ELR (cell line): ENCODE results near the gene YWHAB.
A peak's percentile ranks its signal among the peaks of the same experiment; 100 is the strongest.

ENCODE experiments used
- DNase-seq: peaks from one replicate; pipeline ENCODE4 v3.0.0-alpha.2; 2015; ENCODE audit warnings: low read depth

Gene YWHAB

GRCh38 chr20:44914924-44915323, 29.4 kb downstream of the YWHAB start:
- no peak for DNase-seq

- DNase-seq: no peak
Measured at GRCh38 chr20:44916586-44916985, 31.1 kb downstream of the YWHAB start.

GRCh38 chr20:44917399-44917798, 31.9 kb downstream of the YWHAB start:
- DNase-seq: no peak

- DNase-seq: no peak
Measured at GRCh38 chr20:44918342-44918741, 32.8 kb downstream of the YWHAB start.

GRCh38 chr20:44918761-44919160, 33.3 kb downstream of the YWHAB start:
- no peak for DNase-seq

- DNase-seq: no peak
Measured at GRCh38 chr20:44921447-44921846, 35.9 kb downstream of the YWHAB start.

- DNase-seq: no peak
Measured at GRCh38 chr20:44924541-44924940, 39.0 kb downstream of the YWHAB start.

GRCh38 chr20:44928595-44928994, 43.1 kb downstream of the YWHAB start:
- DNase-seq: no peak

GRCh38 chr20:44930517-44931168, 45.1 kb downstream of the YWHAB start:
- no peak for DNase-seq

- DNase-seq: no peak
Measured at GRCh38 chr20:44931911-44932310, 46.4 kb downstream of the YWHAB start.

- DNase-seq: no peak
Measured at GRCh38 chr20:44932916-44933315, 47.4 kb downstream of the YWHAB start.

- no peak for DNase-seq
Measured at GRCh38 chr20:44936510-44936909, 51.0 kb downstream of the YWHAB start.

- DNase-seq: peak; percentile 17
Measured at GRCh38 chr20:44938637-44939036, 53.1 kb downstream of the YWHAB start.

- DNase-seq: no peak
Measured at GRCh38 chr20:44941120-44941691, 55.7 kb downstream of the YWHAB start.

- peak; percentile 28 for DNase-seq
Measured at GRCh38 chr20:44942264-44942973, 56.9 kb downstream of the YWHAB start.

GRCh38 chr20:44943828-44944227, 58.3 kb downstream of the YWHAB start:
- no peak for DNase-seq

- no peak for DNase-seq
Measured at GRCh38 chr20:44945261-44945660, 59.8 kb downstream of the YWHAB start.

GRCh38 chr20:44946271-44946852, 60.9 kb downstream of the YWHAB start:
- no peak for DNase-seq

GRCh38 chr20:44948107-44948506, 62.6 kb downstream of the YWHAB start:
- DNase-seq: no peak

GRCh38 chr20:44948513-44948912, 63.0 kb downstream of the YWHAB start:
- no peak for DNase-seq

- DNase-seq: no peak
Measured at GRCh38 chr20:44950368-44950767, 64.9 kb downstream of the YWHAB start.

- DNase-seq: no peak
Measured at GRCh38 chr20:44952731-44953130, 67.2 kb downstream of the YWHAB start.

GRCh38 chr20:44954211-44954610, 68.7 kb downstream of the YWHAB start:
- DNase-seq: no peak
